Smooth muscle cell (in vitro differentiated cells): ENCODE results near the gene ZBED5. TPM values are rescaled to one million over a fixed set of nuclear protein-coding genes. Genes with fewer than 3 reads are reported as not detected.

ENCODE experiments used
- DNase-seq: peaks from one replicate; lab custom pipeline; 2025; ENCODE audit not compliant: unreplicated experiment; lab: John Stamatoyannopoulos, UW
- H2AFZ ChIP-seq: fragments of 200-600 bp; sonication (generic); 2 replicates; pipeline ENCODE4 v1.6.0; 2016; ENCODE audit warnings: antibody characterized with exemption, low read depth, mild to moderate bottlenecking
- H3F3A ChIP-seq: fragments of 200-600 bp; sonication (generic); 2 replicates; pipeline ENCODE4 v1.6.0; 2017; ENCODE audit warnings: antibody characterized with exemption, low read depth
- H3K27ac ChIP-seq: fragments of 200-600 bp; sonication (generic); 2 replicates; pipeline ENCODE4 v1.5.1; 2016; ENCODE audit warnings: low read depth, mild to moderate bottlenecking
- H3K27me3 ChIP-seq: fragments of 200-600 bp; sonication (generic); 2 replicates; pipeline ENCODE4 v1.6.1; 2016; ENCODE audit warnings: low read depth, mild to moderate bottlenecking
- H3K36me3 ChIP-seq: fragments of 200-600 bp; sonication (generic); 2 replicates; pipeline ENCODE4 v1.5.1; 2016; ENCODE audit warnings: low read depth
- H3K4me1 ChIP-seq: fragments of 200-600 bp; sonication (generic); 2 replicates; pipeline ENCODE4 v1.5.1; 2016; ENCODE audit warnings: low read depth
- H3K4me2 ChIP-seq: fragments of 200-600 bp; sonication (generic); 2 replicates; pipeline ENCODE4 v1.6.0; 2016; ENCODE audit warnings: mild to moderate bottlenecking
- H3K4me3 ChIP-seq: fragments of 200-600 bp; sonication (generic); 2 replicates; pipeline ENCODE4 v1.5.1; 2016; ENCODE audit warnings: mild to moderate bottlenecking
- H3K79me2 ChIP-seq: fragments of 200-600 bp; sonication (generic); 2 replicates; pipeline ENCODE4 v1.6.0; 2016; ENCODE audit warnings: low read depth, mild to moderate bottlenecking
- H3K9ac ChIP-seq: fragments of 200-600 bp; sonication (generic); 2 replicates; pipeline ENCODE4 v1.6.0; 2016; ENCODE audit warnings: low read depth
- H3K9me3 ChIP-seq: fragments of 200-600 bp; sonication (generic); replicated peaks from 2 replicates; pipeline ENCODE4 v1.5.1; 2016; ENCODE audit warnings: low read depth
- H4K20me1 ChIP-seq: fragments of 200-600 bp; sonication (generic); 2 replicates; pipeline ENCODE4 v1.6.0; 2016; ENCODE audit warnings: low read depth
- CTCF ChIP-seq: fragments of 200-600 bp; sonication (generic); IDR thresholded peaks from 2 replicates; pipeline ENCODE4 v1.5.1; 2017; ENCODE audit warnings: borderline replicate concordance, mild to moderate bottlenecking, antibody characterized with exemption; ENCODE audit not compliant: insufficient read depth, poor library complexity, severe bottlenecking
- WGBS: methylation state at CpG from one replicate; pipeline ENCODE4 v1.1.7; 2016; ENCODE audit warnings: low lambda C conversion rate; 5-methylcytosine and 5-hydroxymethylcytosine counted together
- polyA plus RNA-seq: library from polyadenylated mRNA; unstranded; fragments of >200 nt; fragmentation: Nextera tagmentation; extraction: Ambion mirVana; gene quantifications from 2 replicates; pipeline ENCODE4 v1.2.1, GENCODE V29; 2016
- total RNA-seq: library from RNA; depleted of rRNA; stranded (reverse); fragments of >200 nt; gene quantifications from 2 replicates; pipeline ENCODE4 v1.2.3, GENCODE V29; 2014

Gene ZBED5
- total and polyA plus RNA-seq, 2 experiments from 2014 or later = 22.6 to 30.6 TPM

GRCh38 chr11:10861047-10861446 is 3.2 kb upstream of the ZBED5 start:
- no peak overlapping the region for H3K27ac ChIP-seq
- no peaks in the 10 kb centered on the region for H3F3A ChIP-seq
- H3K27me3 ChIP-seq = no peaks in the 10 kb centered on the region
- H2AFZ ChIP-seq = no peak overlapping the region
- peaks cover 7% of the 10 kb centered on the region for H3K4me1 ChIP-seq
- H3K79me2 ChIP-seq = peaks cover 36% of the 10 kb centered on the region
- DNase-seq = no peak
- no peak overlapping the region for H3K4me3 ChIP-seq
- no peak overlapping the region for H3K9ac ChIP-seq
- no peak for TF ChIP-seq CTCF
- no peaks in the 10 kb centered on the region for H3K36me3 ChIP-seq
- no peaks in the 10 kb centered on the region for H4K20me1 ChIP-seq
- H3K4me2 ChIP-seq = no peak overlapping the region
- H3K9me3 ChIP-seq = no peaks in the 10 kb centered on the region

- H3K4me2 ChIP-seq = peak overlapping the region; percentile 90
- DNase-seq = no peak
- H3K79me2 ChIP-seq = peaks cover 60% of the 10 kb centered on the region
- peak overlapping the region; percentile 73 for H3K4me3 ChIP-seq
- peak overlapping the region; percentile 66 for H2AFZ ChIP-seq
- no peak for TF ChIP-seq CTCF
- 1% methylated on average over 46 of the region's 46 CpGs for WGBS
- H3K4me1 ChIP-seq = peaks cover 8% of the 10 kb centered on the region
- no peaks in the 10 kb centered on the region for H3K27me3 ChIP-seq
- H4K20me1 ChIP-seq = no peaks in the 10 kb centered on the region
- no peaks in the 10 kb centered on the region for H3K9me3 ChIP-seq
- H3F3A ChIP-seq = no peaks in the 10 kb centered on the region
- H3K27ac ChIP-seq = peak overlapping the region; percentile 93
- H3K36me3 ChIP-seq = peaks cover 12% of the 10 kb centered on the region
- peak overlapping the region; percentile 88 for H3K9ac ChIP-seq
These were observed 829 bp upstream of the ZBED5 start for GRCh38 chr11:10858439-10859325.

GRCh38 chr11:10857459-10857708 is 469 bp downstream of the ZBED5 start:
- 3% methylated on average over 14 of the region's 14 CpGs for WGBS
- peak overlapping the region; percentile 90 for H3K4me2 ChIP-seq
- peak overlapping the region; percentile 73 for H3K4me3 ChIP-seq
- no peaks in the 10 kb centered on the region for H3K9me3 ChIP-seq
- peak overlapping the region; percentile 93 for H3K27ac ChIP-seq
- no peaks in the 10 kb centered on the region for H4K20me1 ChIP-seq
- H3K27me3 ChIP-seq = no peaks in the 10 kb centered on the region
- no peak for DNase-seq
- H3K9ac ChIP-seq = peak overlapping the region; percentile 88
- TF ChIP-seq CTCF = peak; percentile 11
- H2AFZ ChIP-seq = peak overlapping the region; percentile 84
- peaks cover 8% of the 10 kb centered on the region for H3K4me1 ChIP-seq
- H3K36me3 ChIP-seq = peaks cover 23% of the 10 kb centered on the region
- no peaks in the 10 kb centered on the region for H3F3A ChIP-seq
- H3K79me2 ChIP-seq = peaks cover 61% of the 10 kb centered on the region
